GM18498 (cell line): ENCODE data around the gene CPNE6.

Experiments
- ATAC-seq: cut with Tn5 transposase; IDR thresholded peaks from one replicate; pipeline ENCODE4 v1.9.1; 2021; ENCODE audit warnings: mild to moderate bottlenecking, moderate library complexity; ENCODE audit not compliant: unreplicated experiment

The CPNE6 gene

DNA sequence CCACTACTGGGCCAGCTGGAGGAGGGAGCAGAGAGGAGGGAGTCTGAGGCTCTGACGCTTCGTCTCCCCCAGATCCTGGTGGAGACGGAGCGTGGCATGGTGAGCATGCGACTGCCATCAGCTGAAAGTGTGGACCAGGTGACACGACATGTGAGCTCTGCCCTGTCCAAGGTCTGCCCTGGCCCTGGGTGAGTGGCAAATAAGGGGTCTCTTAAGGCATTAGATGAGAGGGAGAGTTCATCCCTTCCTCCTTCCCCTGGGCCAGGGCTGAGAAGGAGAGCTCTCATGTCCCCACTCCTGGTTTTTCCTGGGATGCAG, 17.1 kb upstream of the CPNE6 start:
- ATAC-seq, result no peak

DNA sequence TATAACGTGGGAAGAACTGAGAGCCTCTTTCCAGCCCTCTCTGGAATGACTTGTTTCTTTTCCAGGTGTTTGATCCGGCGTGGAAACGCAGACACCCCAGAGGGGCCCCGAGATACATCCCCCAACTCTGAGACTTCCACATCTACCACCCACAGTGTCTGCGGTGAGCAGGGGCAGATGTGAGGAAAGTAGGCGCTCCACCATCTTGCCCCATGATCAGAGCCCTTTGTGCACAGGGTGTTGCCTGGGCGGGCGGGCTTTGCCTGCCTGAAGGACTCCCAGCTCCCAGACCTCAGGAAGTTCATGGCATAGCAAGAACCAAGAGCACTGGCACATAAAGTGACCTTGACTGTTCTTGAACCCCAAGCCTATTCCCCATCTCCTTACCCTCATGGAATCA, 16.7 kb upstream of the CPNE6 start:
- no peak for ATAC-seq

DNA sequence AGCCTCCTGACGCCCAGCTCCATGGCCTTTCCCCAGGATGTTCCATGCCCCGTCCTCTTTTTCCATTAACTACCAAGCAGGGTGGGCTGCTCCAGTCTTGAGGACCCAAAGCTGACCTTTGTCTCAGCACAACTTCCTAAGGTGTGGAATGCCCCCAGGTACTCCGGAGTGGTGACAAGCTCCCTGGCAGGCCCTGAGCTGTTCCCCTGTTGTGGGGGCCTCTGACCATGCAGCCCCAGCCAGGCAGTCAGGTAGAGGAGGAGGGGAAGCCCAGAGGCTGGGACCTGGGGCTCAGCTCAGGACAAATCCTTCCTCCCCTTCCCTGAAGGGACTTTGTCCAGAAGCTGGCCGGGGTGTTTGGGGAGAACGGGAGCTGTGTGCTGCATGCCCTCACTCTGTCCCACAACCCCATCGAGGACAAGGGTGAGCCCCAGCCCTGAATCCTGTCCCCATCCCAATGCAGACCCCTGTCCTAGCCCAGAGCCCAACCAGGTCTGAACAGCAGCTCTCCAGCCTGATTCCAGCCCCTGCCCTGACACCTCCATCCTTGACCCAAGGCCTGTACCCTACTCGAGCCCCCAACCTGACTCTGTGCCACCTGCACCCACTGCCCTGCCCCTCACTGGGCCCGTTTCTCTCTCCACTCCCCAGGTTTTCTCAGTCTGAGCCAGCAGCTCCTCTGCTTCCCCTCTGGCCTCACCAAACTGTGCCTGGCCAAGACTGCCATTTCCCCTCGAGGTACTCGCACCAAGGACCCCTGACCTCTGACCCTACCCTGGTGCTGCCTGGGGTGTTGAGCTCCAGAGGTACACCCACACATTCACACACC, 15.2 kb upstream of the CPNE6 start:
- no peak for ATAC-seq

DNA sequence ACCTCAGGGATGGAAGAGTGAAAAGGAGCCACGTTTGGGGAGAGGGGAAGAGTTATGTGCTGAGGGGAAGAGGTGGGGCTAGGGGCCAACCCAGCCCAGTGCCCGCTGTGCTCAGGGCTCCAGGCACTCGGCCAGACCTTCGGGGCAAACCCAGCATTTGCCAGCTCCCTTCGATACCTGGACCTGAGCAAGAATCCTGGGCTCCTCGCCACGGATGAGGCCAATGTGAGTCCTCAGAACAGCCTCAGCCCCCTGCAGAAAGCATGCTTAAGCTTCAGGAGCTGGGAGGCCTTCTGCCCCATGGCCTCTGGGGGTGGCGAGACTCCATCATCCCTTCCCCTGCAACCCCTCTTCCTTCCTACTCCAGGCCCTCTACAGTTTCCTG, 14.6 kb upstream of the CPNE6 start:
- no peak for ATAC-seq

DNA sequence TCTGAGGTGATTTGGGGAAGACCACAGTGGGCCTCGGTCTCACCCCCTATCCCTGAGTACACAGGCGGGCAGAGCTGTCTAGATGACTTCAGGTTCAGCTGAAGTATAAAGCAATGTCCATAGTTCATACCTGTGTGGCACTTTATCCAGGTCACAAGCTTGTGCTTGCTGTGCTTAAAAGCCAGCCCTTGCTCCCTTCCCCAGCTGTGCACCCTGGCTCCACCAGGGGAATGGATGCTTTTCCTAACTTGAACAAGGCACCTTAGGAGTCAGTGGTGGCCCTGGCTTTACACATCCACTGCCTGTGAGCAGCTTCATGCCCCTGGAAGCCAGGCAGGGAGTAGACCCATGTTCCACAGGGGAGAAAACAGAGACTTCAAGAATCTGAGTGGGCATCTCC, 14.1 kb upstream of the CPNE6 start:
- no peak for ATAC-seq

DNA sequence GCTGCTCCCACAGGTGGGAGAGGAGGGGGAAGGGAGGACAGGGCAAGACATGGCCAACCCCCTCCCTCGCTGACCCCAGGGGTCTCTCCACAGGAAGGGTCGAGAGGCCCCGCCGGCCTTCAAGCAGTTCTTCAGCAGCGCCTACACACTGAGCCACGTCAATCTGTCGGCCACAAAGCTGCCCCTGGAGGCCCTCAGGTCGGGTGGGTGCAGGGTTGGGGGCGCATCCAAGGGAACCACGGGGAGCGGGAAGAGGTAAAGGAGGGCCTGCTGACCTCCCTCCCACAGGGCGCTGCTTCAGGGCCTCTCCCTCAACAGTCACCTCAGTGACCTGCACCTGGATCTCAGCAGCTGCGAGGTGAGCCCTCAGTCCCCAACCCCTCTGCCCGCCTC, 13.5 kb upstream of the CPNE6 start:
- no peak for ATAC-seq

DNA sequence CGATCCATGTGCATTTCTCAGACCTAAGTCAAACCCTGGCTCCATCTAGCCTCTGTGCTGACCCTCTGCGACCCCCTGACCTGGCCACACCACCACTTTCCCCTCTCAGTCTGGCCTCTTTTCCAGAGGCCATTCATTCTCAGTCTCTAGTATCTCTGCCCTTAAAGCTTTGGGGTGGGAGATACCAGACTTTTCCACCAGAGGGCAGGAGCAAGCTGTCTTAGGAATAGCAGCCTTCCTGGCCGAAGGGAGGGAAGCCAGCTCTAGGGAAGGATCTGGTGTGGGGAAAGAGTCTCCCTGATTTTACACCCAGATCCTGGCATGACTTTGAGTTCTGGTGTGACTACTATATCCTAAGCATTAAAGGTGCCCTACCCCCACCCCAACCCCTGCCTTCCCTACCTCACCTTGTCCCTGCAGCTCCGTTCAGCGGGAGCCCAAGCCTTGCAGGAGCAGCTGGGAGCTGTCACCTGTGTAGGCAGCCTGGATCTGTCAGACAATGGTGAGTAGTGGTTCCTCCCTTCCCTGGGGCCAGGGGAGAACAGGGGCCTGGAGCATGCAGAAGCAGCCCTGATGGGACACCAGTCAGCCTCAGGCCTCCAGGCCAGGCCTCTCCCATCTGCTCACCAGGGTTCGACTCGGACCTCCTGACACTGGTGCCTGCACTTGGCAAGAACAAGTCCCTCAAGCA, 13.0 kb upstream of the CPNE6 start:
- ATAC-seq, result no peak

DNA sequence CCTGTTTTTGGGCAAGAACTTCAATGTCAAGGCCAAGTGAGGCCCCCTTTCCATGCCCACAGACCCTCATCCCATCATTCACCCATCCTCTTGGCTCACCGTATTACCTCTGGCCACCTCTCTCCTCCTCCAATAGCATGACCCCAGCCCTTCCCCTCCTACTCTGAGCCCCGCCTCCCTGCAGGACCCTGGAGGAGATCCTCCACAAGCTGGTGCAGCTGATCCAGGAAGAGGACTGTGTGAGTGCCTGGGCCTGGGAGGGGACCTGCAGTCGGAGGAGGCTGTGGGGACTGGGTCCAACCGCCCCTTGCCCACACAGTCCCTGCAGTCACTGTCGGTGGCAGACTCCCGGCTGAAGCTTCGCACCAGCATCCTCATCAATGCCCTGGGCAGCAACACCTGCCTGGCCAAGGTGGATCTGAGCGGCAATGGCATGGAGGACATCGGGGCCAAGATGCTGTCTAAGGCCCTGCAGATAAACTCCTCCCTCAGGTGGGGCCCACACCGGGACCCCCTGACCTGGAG, 12.3 kb upstream of the CPNE6 start:
- ATAC-seq, result no peak

DNA sequence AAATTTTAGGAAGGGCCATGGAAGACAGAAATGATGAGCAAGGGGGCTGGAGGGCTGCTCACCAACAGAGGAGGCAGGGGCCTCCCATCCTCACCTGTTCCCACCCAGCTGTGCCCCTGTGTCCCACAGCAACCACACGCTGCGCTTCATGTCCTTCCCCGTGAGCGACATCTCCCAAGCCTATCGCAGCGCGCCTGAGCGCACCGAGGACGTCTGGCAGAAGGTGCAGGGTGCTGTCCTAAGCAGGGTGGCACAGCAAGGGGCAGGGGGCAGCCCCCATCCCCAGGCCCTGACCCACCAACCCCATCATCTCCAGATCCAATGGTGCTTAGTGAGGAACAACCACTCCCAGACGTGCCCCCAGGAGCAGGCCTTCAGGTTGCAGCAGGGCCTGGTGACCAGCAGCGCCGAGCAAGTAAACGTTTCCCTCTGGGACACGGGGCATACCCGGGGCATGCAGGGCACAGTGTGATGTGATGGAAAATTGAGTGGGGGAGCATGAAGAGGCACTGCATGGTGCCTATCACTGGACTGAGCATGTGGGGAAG, 11.4 kb upstream of the CPNE6 start:
- ATAC-seq, result no peak

DNA sequence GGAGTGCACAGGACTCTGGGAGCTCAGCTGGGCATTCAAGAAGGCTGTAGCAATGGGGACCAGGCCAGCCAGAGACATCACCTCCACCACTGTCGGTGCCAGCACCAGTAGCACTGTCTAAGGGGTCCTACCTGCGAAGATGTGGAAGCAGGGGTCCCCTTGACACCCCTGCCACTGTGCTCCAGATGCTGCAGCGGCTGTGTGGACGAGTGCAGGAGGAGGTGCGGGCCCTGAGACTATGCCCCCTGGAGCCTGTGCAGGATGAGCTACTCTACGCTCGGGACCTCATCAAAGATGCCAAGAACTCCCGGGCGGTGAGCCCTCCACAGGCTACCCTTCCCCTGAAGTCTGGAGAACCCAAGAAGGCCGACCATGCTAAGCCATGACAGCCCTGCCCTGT, 10.9 kb upstream of the CPNE6 start:
- ATAC-seq, result no peak

DNA sequence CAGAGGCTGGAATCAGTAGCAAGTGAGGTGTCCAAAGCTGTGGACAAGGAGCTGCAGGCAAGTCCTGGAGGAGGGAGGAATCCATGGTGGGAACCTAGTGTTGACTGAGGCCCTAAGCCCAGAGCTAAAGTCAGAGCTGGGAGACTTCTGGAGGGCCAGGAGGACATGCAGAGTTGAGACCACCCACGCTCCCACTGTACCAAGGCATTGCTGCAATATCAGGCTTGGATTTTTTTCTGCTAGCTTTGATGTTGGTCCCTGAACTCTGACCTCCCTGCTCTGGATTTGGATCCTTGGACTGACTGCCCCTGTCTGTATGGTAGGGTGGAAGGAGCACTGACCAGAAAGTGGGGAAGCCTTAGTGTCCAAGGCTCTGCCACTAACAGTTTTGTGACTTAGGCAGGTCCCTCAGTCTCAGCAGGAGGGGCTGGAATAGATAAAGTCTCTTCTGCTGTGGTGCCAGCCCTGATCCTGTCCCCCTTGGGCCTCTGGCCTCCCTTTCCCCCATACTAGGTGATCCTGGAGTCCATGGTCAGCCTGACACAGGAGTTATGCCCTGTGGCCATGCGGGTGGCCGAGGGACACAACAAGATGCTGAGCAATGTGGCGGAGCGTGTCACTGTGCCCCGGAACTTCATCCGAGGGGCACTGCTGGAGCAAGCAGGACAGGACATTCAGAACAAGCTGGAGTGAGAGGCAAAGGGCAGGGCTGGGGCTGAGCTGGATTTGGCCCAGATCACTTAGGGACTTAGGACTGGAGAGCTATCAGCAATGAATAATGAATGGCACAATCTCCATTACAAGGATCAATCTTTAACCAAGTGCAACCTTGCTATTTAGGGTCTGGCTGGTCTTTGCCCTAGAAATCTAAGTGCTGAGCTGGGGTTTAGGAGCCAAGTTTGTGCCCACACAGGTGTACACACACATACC, 10.1 kb upstream of the CPNE6 start:
- ATAC-seq, result no peak

DNA sequence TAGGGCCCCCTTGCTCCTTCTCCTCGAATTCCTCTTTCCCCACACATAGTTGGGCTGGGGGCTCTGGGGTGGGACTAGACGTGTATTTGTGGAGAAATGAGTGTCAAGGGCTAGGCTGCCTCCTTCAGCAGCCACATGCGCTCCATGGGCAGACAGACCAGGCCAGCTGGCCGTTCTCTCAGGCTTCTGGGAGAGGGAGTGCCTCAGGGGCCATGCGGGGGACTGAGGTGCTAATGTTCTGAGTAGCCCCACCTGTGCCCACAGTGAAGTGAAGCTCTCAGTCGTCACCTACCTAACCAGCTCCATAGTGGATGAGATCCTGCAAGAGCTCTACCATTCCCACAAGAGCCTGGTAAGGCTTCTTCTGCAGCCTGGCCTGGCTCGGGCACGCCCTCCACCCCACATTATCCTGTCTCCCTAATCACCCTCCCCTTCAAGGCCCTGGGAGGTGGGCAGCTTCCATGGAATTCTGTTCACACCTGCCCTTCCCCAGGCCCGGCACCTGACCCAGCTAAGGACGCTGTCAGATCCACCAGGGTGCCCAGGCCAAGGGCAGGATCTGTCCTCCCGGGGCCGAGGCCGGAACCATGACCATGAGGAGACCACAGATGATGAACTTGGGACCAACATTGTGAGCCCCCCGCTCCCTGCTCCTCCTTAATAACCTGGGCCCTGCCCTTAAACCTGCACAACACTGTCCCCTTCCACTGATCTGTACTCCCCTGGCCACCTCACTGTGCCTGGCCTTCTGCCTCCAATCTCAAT, 9.0 kb upstream of the CPNE6 start:
- no peak for ATAC-seq

DNA sequence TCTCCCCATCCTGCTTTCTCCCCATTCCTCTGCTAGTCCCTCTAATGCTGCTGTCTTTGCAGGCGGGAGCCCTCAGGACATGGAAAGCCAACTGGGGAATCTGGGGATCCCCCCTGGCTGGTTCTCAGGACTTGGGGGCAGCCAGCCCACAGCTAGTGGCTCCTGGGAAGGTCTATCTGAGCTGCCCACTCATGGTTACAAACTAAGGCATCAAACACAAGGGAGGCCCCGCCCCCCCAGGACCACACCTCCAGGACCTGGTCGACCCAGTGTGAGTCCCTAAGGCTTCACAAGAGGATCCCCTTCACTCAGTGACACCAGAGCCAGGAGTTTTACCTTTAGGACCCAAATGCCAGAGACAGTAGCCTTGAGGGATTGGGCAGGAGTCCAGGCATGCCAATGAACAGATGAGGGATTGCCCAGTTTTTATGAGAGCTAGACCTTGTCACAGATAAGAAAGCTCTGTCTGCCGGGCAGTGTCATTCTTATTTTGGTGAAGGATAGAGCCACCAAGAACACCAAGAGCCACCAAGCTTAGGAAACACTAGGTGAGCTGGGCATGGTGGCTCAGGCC, 8.0 kb upstream of the CPNE6 start:
- ATAC-seq, result no peak

DNA sequence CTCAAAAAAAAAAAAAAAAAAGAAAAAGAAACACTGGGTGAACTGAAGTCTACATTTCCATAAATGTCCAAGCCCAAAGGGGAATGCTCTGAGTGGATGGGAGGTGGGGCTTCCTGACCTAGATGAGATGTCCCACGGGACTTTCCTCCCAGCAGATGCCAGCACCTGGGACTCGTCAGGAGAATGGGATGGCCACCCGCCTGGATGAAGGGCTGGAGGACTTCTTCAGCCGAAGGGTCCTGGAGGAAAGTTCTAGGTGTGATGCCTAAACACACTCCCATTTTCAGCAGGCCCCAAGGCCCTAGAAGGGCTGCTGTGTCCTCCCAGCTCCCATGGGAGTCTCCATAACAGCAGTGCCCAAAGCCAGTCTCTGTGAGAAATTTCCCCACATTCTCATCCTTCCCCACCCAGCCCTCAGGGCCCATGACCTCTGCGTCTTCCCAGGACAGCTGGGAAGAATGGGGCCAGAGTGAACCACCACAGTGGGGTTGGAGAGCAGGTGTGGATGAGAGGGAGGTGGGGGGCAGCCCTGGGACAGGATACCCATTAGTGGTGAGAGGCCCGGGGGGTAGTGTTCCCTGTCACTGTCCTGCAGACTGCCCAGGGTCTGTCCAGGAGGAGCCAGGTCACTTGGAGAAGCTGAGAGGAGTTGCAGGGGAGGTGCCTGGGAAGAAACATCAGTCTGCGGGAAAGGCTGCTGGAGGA, 7.1 kb upstream of the CPNE6 start:
- ATAC-seq, result no peak

DNA sequence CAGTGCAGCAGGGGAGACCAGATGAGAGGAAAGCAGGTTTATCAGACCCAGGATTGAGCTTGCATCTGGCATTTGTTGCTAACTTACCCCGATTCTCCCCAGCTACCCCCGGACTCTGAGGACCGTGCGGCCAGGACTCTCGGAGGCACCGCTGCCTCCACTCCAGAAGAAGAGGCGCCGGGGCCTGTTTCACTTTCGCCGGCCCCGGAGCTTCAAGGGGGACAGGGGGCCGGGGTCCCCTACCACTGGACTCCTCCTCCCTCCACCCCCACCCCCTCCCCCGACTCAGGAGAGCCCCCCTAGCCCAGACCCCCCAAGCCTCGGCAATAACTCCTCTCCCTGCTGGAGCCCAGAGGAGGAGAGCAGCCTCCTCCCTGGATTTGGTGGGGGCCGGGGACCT, 6.5 kb upstream of the CPNE6 start:
- no peak for ATAC-seq

DNA sequence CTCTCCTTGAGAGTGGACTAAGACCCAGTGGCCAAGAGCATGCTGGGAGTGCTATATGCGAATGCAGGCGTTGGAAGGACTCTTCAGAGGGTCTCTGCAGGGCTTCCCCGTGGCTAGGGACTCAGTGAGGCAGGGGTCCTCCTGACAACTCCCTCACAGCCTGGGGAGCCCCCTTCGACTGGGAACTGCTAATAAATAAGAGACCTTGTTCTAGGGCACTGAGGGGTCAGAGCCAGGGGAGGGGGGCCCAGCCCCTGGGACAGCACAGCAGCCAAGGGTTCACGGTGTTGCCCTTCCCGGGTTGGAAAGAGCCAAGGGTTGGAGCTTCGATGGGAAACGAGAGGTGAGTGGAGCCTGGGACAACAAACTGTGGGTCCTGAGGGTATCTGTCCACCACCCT, 6.0 kb upstream of the CPNE6 start:
- no peak for ATAC-seq

DNA sequence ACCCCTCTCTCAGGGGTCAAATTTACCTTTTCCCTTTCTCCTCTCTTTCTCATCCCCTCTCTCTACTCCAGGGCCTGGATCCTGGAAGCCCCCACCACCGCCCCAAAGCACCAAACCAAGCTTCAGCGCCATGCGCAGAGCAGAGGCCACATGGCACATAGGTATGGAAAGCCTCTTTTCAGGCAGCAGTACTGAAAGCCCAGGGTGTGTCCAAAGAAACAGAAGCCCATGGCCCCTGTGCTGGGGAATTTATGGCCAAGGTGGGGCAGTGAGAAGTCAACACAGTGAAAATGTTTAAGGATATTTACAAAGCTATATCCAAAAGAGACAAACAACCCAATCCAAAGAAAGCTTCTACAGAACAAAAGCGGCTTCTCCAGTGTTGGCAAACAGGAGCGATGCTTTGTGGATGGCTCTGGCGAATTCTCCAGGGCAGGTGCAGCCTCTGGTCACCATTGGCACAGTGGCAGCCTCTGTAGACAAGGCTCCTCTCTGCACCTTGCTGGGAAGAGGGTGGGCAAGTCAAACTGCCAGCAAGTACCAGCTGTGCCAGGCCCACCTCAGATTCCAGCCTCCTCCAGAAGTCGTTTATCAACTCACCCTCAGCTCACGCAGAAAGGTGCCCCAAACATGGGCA, 4.7 kb upstream of the CPNE6 start:
- ATAC-seq, result no peak

DNA sequence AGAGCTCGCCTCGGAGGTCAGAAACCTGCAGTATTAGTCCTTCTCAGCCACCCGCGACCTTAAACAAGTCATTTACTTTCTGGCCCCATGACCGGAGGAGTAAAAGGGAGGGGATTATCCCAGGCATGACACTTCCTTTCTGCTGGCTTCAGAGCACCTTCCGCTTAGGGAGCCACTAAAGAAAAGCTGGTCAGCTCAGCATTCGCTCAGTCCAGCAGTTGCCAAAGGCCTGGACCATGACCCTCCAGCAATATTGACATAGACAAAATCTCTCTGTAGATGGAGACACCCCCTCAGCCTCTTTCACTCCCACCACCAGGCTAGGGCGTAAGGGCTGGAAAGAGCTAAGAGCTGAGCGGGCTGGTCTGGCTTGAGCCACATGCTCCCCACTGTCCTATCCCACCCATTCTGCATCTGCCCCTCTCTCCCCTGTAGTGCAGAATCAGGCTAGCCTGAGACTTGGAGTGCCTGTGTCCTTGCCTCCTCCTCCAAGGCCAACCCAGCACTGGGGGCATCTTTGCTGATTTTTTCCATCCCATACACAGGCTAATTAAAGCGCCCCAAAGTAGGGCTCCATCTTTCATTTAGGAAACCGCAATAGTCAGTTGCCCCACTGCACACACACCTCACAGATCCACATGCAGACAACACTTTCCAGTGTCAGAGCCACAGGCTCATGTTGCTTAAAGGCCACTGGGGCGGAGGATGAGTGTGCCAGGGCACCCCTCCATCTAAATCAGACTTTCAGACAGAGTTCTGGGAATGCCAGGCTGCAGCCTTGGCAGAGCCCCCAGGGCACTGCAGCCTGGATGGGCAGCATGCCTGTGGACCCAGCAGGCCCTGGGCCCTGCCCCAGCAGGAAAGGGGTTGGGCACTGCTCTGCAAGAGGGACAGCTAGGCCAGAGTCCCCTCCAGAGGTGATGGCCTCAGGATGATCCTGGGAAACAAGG, 4.0 kb upstream of the CPNE6 start:
- no peak for ATAC-seq
